IMR-90 (cell line): Measurements from ENCODE around the gene SH3RF3.

ENCODE experiments used
- CEBPB ChIP-seq: IDR thresholded peaks from 2 replicates; pipeline ENCODE4 v1.6.1; 2012; ENCODE audit warnings: low read depth, low read length, improper control_type of control experiment
- CHD1 ChIP-seq: IDR thresholded peaks from 2 replicates; pipeline ENCODE4 v1.6.1; 2012; ENCODE audit warnings: low read depth, low read length, improper control_type of control experiment
- MAFK ChIP-seq: IDR thresholded peaks from 2 replicates; pipeline ENCODE4 v1.6.1; 2012; ENCODE audit warnings: low read depth, low read length, improper control_type of control experiment
- MXI1 ChIP-seq: IDR thresholded peaks from 2 replicates; pipeline ENCODE4 v1.6.1; 2012; ENCODE audit warnings: low read depth, mild to moderate bottlenecking, low read length, moderate library complexity, borderline replicate concordance
- POLR2A ChIP-seq: IDR thresholded peaks from 2 replicates; pipeline ENCODE4 v1.6.1; 2012; ENCODE audit warnings: mild to moderate bottlenecking, low read depth, low read length
- RAD21 ChIP-seq: IDR thresholded peaks from 2 replicates; pipeline ENCODE4 v1.6.1; 2012; ENCODE audit warnings: low read length, improper control_type of control experiment
- TF ChIP-seq, protein P1 (sequence below): conservative IDR thresholded peaks from 2 replicates; pipeline ENCODE4 v1.5.1; 2012; ENCODE audit warnings: mild to moderate bottlenecking, low read depth, low read length, improper control_type of control experiment
- TF ChIP-seq, protein P2 (sequence below): fragments of 150-350 bp; IDR thresholded peaks from 2 replicates; pipeline ENCODE4 v1.6.1; 2016; ENCODE audit warnings: low read depth, mild to moderate bottlenecking, low read length, moderate library complexity, borderline replicate concordance

DNA sequence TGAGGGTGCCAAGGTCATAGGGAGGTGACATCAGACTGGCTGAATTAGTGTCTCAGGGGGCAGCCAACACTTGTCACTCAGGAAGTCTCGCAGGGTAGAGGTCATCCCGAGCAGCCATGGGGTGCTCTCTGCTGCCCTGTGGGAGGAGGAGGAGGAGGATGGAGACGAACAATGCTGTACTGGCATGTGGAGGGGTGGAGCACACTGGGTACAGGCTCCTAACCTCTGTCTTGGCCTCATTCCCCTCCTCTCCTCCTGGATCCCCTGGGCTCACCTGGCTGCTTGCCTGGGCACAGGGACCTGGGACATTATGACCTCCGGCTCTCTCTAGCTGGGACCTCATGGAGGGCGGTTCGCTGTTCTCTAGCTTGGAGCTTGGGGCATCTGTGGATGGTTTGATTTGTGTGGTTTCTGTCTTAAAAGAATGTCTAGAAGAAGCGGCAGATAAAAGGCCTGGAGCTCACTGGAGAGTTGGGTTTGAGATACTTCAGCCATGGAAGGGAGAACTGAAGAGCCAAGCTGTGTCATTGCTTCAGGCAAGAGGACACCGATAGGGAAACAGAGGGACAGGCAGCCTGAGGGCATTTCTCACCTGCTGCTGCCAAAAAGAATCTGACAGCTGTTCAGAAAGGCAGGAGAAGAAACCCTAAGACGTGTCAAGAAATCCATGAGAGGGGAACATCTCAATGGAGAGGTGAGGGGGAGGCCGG is 351.6 kb downstream of the SH3RF3 start:
- TF ChIP-seq, protein P1, sequence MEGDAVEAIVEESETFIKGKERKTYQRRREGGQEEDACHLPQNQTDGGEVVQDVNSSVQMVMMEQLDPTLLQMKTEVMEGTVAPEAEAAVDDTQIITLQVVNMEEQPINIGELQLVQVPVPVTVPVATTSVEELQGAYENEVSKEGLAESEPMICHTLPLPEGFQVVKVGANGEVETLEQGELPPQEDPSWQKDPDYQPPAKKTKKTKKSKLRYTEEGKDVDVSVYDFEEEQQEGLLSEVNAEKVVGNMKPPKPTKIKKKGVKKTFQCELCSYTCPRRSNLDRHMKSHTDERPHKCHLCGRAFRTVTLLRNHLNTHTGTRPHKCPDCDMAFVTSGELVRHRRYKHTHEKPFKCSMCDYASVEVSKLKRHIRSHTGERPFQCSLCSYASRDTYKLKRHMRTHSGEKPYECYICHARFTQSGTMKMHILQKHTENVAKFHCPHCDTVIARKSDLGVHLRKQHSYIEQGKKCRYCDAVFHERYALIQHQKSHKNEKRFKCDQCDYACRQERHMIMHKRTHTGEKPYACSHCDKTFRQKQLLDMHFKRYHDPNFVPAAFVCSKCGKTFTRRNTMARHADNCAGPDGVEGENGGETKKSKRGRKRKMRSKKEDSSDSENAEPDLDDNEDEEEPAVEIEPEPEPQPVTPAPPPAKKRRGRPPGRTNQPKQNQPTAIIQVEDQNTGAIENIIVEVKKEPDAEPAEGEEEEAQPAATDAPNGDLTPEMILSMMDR = no peak
- TF ChIP-seq, protein P2, sequence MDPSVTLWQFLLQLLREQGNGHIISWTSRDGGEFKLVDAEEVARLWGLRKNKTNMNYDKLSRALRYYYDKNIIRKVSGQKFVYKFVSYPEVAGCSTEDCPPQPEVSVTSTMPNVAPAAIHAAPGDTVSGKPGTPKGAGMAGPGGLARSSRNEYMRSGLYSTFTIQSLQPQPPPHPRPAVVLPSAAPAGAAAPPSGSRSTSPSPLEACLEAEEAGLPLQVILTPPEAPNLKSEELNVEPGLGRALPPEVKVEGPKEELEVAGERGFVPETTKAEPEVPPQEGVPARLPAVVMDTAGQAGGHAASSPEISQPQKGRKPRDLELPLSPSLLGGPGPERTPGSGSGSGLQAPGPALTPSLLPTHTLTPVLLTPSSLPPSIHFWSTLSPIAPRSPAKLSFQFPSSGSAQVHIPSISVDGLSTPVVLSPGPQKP = no peak
- TF ChIP-seq POLR2A (no peak), CHD1 (no peak), RAD21 (no peak), MAFK (no peak), CEBPB (no peak), MXI1 (no peak)
